Spinal cord (tissue), 10 donors: ENCODE results near the gene SSR1. TPM values are rescaled to one million over a fixed set of nuclear protein-coding genes. Genes with fewer than 3 reads are reported as not detected.

Experiments used
- DNase-seq, 6 donors: peaks; one replicate each; pipeline versions ENCODE4 v3.0.0 to v3.0.0-alpha.2; 2013 to 2015; ENCODE audit warnings: low spot score in 6 of 6, low read depth in 4 of 6
- H3K27ac ChIP-seq: one replicate; pipeline ENCODE4 v1.5.1; 2013; ENCODE audit warnings: low read depth, low read length, control low read depth
- H3K27me3 ChIP-seq: one replicate; pipeline ENCODE4 v1.6.1; 2013; ENCODE audit warnings: low read length; ENCODE audit not compliant: control insufficient read depth, insufficient read depth
- H3K36me3 ChIP-seq: one replicate; pipeline ENCODE4 v1.6.1; 2013; ENCODE audit warnings: low read length; ENCODE audit not compliant: control insufficient read depth, insufficient read depth
- H3K4me1 ChIP-seq: one replicate; pipeline ENCODE4 v1.6.1; 2013; ENCODE audit warnings: low read length; ENCODE audit not compliant: control insufficient read depth, insufficient read depth
- H3K4me3 ChIP-seq: one replicate; pipeline ENCODE4 v1.5.1; 2013; ENCODE audit warnings: low read depth, low read length, control low read depth
- H3K9me3 ChIP-seq: one replicate; pipeline ENCODE4 v1.6.1; 2013; ENCODE audit warnings: low read length; ENCODE audit not compliant: control insufficient read depth, insufficient read depth
- WGBS: methylation state at CpG from one replicate; pipeline ENCODE4 v1.1.5; 2013; ENCODE audit warnings: missing lambda C conversion rate; ENCODE audit not compliant: insufficient coverage; 5-methylcytosine and 5-hydroxymethylcytosine counted together
- polyA plus RNA-seq, 2 donors: library from polyadenylated mRNA; unstranded; fragments of 120-200 nt; gene quantifications; one replicate each; pipeline ENCODE4 v1.2.1, GENCODE V29; 2013; ENCODE audit not compliant: insufficient read length in 2 of 2
- total RNA-seq, 2 donors: library from RNA; depleted of rRNA in 1 of 2; stranded (reverse); fragments of 120-200 nt in 1 of 2; fragments of >200 nt in 1 of 2; gene quantifications; one replicate each; pipeline versions ENCODE4 v1.2.3 to v1.2.4, GENCODE V29; 2013 to 2014
- donor health status: healthy.

Gene SSR1
- total and polyA plus RNA-seq, 4 donors, result 74.3 to 142 (median 82.1) TPM

GRCh38 chr6:7224731-7225130 lies 88.3 kb downstream of the SSR1 start:
- Histone ChIP-seq H3K9me3 (no peaks in the 10 kb centered on the region), H3K27ac (no peak overlapping the region), H3K36me3 (peaks cover 18% of the 10 kb centered on the region), H3K4me1 (peaks cover 2% of the 10 kb centered on the region), H3K27me3 (no peaks in the 10 kb centered on the region), H3K4me3 (no peak overlapping the region)
- DNase-seq, result no peak
- WGBS, result 82% methylated on average over 7 of the region's 9 CpGs

DNA sequence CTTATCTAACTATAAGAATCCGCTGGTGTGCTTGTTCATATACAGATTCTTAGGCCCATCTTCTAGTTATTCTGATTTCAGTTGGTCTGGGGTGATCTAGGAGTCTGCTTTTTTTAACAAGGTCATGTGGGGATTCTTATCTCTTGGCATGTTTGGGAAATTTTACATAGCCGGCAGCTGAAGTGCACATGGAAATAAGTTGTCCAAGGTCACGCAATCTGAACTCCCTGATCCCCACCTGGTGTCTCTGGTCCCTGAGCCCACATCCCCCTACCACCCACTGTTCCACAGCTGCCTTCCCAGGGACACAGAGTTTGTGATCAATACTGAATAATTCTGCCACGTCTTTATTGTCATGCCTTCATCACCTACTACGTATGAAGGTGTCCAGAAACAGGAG lies 90.8 kb downstream of the SSR1 start:
- Histone ChIP-seq H3K27ac (no peak overlapping the region), H3K9me3 (no peaks in the 10 kb centered on the region), H3K27me3 (no peaks in the 10 kb centered on the region), H3K4me1 (peaks cover 10% of the 10 kb centered on the region), H3K36me3 (peaks cover 6% of the 10 kb centered on the region), H3K4me3 (no peak overlapping the region)
- 86% methylated on average over 1 of the region's 5 CpGs for WGBS
- DNase-seq, result no peak

- Histone ChIP-seq H3K9me3 (no peaks in the 10 kb centered on the region), H3K4me1 (peaks cover 17% of the 10 kb centered on the region), H3K27ac (no peak overlapping the region), H3K4me3 (no peak overlapping the region), H3K36me3 (peaks cover 12% of the 10 kb centered on the region), H3K27me3 (no peaks in the 10 kb centered on the region)
- no peak for DNase-seq
- WGBS, result 90% methylated on average over 6 of the region's 6 CpGs
Measured at GRCh38 chr6:7219310-7219709, 93.7 kb downstream of the SSR1 start.

DNA sequence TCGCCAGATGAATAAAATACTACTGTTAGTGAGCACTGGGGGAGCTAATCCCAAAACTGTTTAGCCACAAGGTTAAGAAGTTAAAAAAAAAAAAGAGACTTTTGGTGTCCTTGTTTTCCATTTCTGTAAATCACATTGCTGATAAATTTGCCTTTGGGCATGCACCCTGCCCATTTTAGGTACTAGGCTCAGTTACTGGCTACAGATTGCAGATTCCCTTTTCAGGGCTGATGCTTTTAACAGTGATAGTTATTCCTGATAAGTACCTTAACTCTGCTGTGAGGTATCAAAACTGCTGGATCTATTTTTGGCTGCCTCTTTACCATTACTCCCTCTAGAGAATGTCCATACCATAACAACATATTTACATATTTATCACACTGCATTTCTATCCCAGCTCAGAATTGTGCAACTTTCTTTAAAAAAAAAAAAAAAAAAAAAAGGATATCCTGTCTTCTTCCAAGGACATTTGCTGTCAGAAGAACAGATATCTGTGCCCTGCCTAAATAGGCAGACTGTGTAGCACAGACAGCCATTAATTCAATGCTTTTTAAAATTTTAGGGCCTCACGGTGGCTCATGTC lies 94.5 kb downstream of the SSR1 start:
- Histone ChIP-seq H3K27ac (no peak overlapping the region), H3K4me1 (peaks cover 17% of the 10 kb centered on the region), H3K4me3 (no peak overlapping the region), H3K36me3 (peaks cover 14% of the 10 kb centered on the region), H3K27me3 (no peaks in the 10 kb centered on the region), H3K9me3 (no peaks in the 10 kb centered on the region)
- no peak for DNase-seq
- WGBS, result no CpG with 5 or more reads among the region's 2 CpGs

Other genes with a start within 250 kb of the SSR1 start
- gene RREB1, start 205.2 kb downstream of the SSR1 start, total RNA-seq, result 10 to 100 TPM; 12.3 to 16.4 TPM
- gene RREB1, start 205.2 kb downstream of the SSR1 start, polyA plus RNA-seq, result 1 to 10 TPM; 7.2 to 8.3 TPM
- under 1 TPM; 0.10 to 0.17 TPM for gene CAGE1, start 76.5 kb upstream of the SSR1 start, total RNA-seq
- gene CAGE1, start 76.5 kb upstream of the SSR1 start, polyA plus RNA-seq, result not detected
- gene RIOK1, start 76.6 kb upstream of the SSR1 start, total RNA-seq, result 10 to 100 TPM; 30.0 to 36.6 TPM
- 10 to 100 TPM; 26.3 to 30.6 TPM for gene RIOK1, start 76.6 kb upstream of the SSR1 start, polyA plus RNA-seq
- 100 to 1,000 TPM in 1 of 2 donors, 10 to 100 TPM in 1; 76.9 to 270 TPM for gene DSP, start 228.5 kb upstream of the SSR1 start, total RNA-seq
- 10 to 100 TPM in 1 of 2 donors, 1 to 10 TPM in 1; 8.4 to 39.1 TPM for gene DSP, start 228.5 kb upstream of the SSR1 start, polyA plus RNA-seq